Measurements from ENCODE around the gene IFI6.

IFI6 gene

GRCh38 chr1:27617420-27617819, 54.6 kb downstream of the IFI6 start:
- Histone ChIP-seq H3K36me3 (ENCODE audit: insufficient read depth, insufficient read length, low read length) (no peaks in the 10 kb centered on the region), H3K4me3 (ENCODE audit: insufficient read length, low read depth) (no peak overlapping the region), H3K9ac (ENCODE audit: insufficient read length, low read depth) (no peak overlapping the region), H3K27me3 (ENCODE audit: insufficient read depth, insufficient read length) (no peaks in the 10 kb centered on the region), H3K4me1 (ENCODE audit: insufficient read depth, insufficient read length) (peaks cover 30% of the 10 kb centered on the region), H3K9me3 (ENCODE audit: insufficient read depth, low read length) (no peaks in the 10 kb centered on the region)
- TF ChIP-seq YY1 (IDR thresholded peaks at IDR 0.05; ENCODE audit: insufficient read depth, insufficient read length), result no peak
- DNase-seq (ENCODE audit: low read depth, low spot score), result no peak

GRCh38 chr1:27616441-27616840, 55.6 kb downstream of the IFI6 start:
- no peaks in the 10 kb centered on the region for H3K36me3 ChIP-seq (ENCODE audit: insufficient read depth, insufficient read length, low read length)
- H3K9ac ChIP-seq (ENCODE audit: insufficient read length, low read depth), result no peak overlapping the region
- H3K27me3 ChIP-seq (ENCODE audit: insufficient read depth, insufficient read length), result peaks cover 3% of the 10 kb centered on the region
- no peak overlapping the region for H3K4me3 ChIP-seq (ENCODE audit: insufficient read length, low read depth)
- H3K4me1 ChIP-seq (ENCODE audit: insufficient read depth, insufficient read length), result peaks cover 27% of the 10 kb centered on the region
- H3K9me3 ChIP-seq (ENCODE audit: insufficient read depth, low read length), result no peaks in the 10 kb centered on the region
- DNase-seq (ENCODE audit: low read depth, low spot score), result no peak
- TF ChIP-seq YY1 (IDR thresholded peaks at IDR 0.05; ENCODE audit: insufficient read depth, insufficient read length), result no peak
- TF ChIP-seq SUZ12 (IDR thresholded peaks at IDR 0.05; ENCODE audit: extremely low read depth, insufficient read depth, insufficient read length), result no peak
- TF ChIP-seq ZNF274 (IDR thresholded peaks at IDR 0.05; ENCODE audit: low read depth, low read length), result no peak

All from NT2/D1 (cell line).